Loucy (cell line): ENCODE data around the gene SNX10.
A peak's percentile ranks its signal among the peaks of the same experiment; 100 is the strongest.

Experiments
- EZH2phosphoT487 ChIP-seq: fragments of 200-600 bp; IDR thresholded peaks from 2 replicates; pipeline ENCODE4 v1.6.1; 2018; ENCODE audit warnings: antibody characterized with exemption, mild to moderate bottlenecking, moderate library complexity, borderline replicate concordance
- TF ChIP-seq, protein P1 (sequence below): fragments of 200-600 bp; sonication (generic); conservative IDR thresholded peaks from 2 replicates; pipeline ENCODE4 v1.5.1; 2014; ENCODE audit warnings: mild to moderate bottlenecking, antibody characterized with exemption, low read length

- TF ChIP-seq, protein P1, sequence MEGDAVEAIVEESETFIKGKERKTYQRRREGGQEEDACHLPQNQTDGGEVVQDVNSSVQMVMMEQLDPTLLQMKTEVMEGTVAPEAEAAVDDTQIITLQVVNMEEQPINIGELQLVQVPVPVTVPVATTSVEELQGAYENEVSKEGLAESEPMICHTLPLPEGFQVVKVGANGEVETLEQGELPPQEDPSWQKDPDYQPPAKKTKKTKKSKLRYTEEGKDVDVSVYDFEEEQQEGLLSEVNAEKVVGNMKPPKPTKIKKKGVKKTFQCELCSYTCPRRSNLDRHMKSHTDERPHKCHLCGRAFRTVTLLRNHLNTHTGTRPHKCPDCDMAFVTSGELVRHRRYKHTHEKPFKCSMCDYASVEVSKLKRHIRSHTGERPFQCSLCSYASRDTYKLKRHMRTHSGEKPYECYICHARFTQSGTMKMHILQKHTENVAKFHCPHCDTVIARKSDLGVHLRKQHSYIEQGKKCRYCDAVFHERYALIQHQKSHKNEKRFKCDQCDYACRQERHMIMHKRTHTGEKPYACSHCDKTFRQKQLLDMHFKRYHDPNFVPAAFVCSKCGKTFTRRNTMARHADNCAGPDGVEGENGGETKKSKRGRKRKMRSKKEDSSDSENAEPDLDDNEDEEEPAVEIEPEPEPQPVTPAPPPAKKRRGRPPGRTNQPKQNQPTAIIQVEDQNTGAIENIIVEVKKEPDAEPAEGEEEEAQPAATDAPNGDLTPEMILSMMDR, result peak; percentile 86
- no peak for TF ChIP-seq EZH2phosphoT487
Measured at GRCh38 chr7:26278770-26279169, 12.9 kb upstream of the SNX10 start.
